HEK293 (cell line): ENCODE results near the gene BAIAP2.

Experiments
- AEBP2 ChIP-seq: fragments of 450-650 bp; formaldehyde crosslinking; IDR thresholded peaks from 2 replicates; pipeline ENCODE4 v1.5.1; 2016; ENCODE audit warnings: missing biosample characterization, missing genetic modification characterization, borderline replicate concordance
- CTCF ChIP-seq: fragments of 450-650 bp; formaldehyde crosslinking; IDR thresholded peaks from 2 replicates; pipeline ENCODE4 v1.5.1; 2016; ENCODE audit warnings: missing biosample characterization, missing genetic modification characterization
- EGR2 ChIP-seq: fragments of 450-650 bp; formaldehyde crosslinking; IDR thresholded peaks from 2 replicates; pipeline ENCODE4 v1.5.1; 2016; ENCODE audit warnings: low read depth, missing biosample characterization, missing genetic modification characterization
- HOXA7 ChIP-seq: sonication (generic); formaldehyde crosslinking; IDR thresholded peaks from 2 replicates; pipeline ENCODE4 v1.8.1; 2022; ENCODE audit warnings: missing genetic modification reagents, borderline replicate concordance
- IKZF3 ChIP-seq: fragments of 450-650 bp; IDR thresholded peaks from 2 replicates; pipeline ENCODE4 v1.5.0; 2018; ENCODE audit warnings: missing biosample characterization, mild to moderate bottlenecking, missing genetic modification characterization, moderate library complexity
- TSHZ1 ChIP-seq: fragments of 450-650 bp; formaldehyde crosslinking; IDR thresholded peaks from 2 replicates; pipeline ENCODE4 v1.5.1; 2016; ENCODE audit warnings: missing biosample characterization, missing genetic modification characterization, borderline replicate concordance
- ZEB2 ChIP-seq: fragments of 450-650 bp; formaldehyde crosslinking; IDR thresholded peaks from 2 replicates; pipeline ENCODE4 v1.5.1; 2016; ENCODE audit warnings: missing biosample characterization, missing genetic modification characterization
- ZFP3 ChIP-seq: fragments of 450-650 bp; formaldehyde crosslinking; IDR thresholded peaks from 2 replicates; pipeline ENCODE4 v1.5.1; 2016; ENCODE audit warnings: low read depth, missing biosample characterization, missing genetic modification characterization
- ZNF132 ChIP-seq: fragments of 450-650 bp; formaldehyde crosslinking; IDR thresholded peaks from 2 replicates; pipeline ENCODE4 v1.5.1; 2017; ENCODE audit warnings: missing biosample characterization, missing genetic modification characterization, borderline replicate concordance
- ZNF148 ChIP-seq: fragments of 450-650 bp; formaldehyde crosslinking; IDR thresholded peaks from 2 replicates; pipeline ENCODE4 v1.5.0; 2017; ENCODE audit warnings: missing biosample characterization, missing genetic modification characterization, borderline replicate concordance
- ZNF169 ChIP-seq: fragments of 450-650 bp; formaldehyde crosslinking; IDR thresholded peaks from 2 replicates; pipeline ENCODE4 v1.5.1; 2016; ENCODE audit warnings: missing biosample characterization, missing genetic modification characterization
- ZNF174 ChIP-seq: fragments of 450-650 bp; formaldehyde crosslinking; IDR thresholded peaks from 2 replicates; pipeline ENCODE4 v1.5.0; 2017; ENCODE audit warnings: missing biosample characterization, mild to moderate bottlenecking, missing genetic modification characterization
- ZNF398 ChIP-seq: fragments of 450-650 bp; formaldehyde crosslinking; IDR thresholded peaks from 2 replicates; pipeline ENCODE4 v1.5.1; 2017; ENCODE audit warnings: missing biosample characterization, missing genetic modification characterization
- ZNF473 ChIP-seq: fragments of 450-650 bp; formaldehyde crosslinking; IDR thresholded peaks from 2 replicates; pipeline ENCODE4 v1.5.1; 2017; ENCODE audit warnings: missing biosample characterization, missing genetic modification characterization

Gene BAIAP2

GRCh38 chr17:81097134-81097942, 62.4 kb downstream of the BAIAP2 start (continued):
- TF ChIP-seq ZNF148 (tag by site-specific recombination), result no peak
- TF ChIP-seq EGR2 (tag by site-specific recombination), result peak; percentile 97
- TF ChIP-seq IKZF3 (tag by site-specific recombination), result no peak
- no peak for TF ChIP-seq ZFP3
- TF ChIP-seq ZEB2 (tag by site-specific recombination), result no peak; the same call in 1 of the 2 replicates
- TF ChIP-seq ZNF174 (tag by site-specific recombination), result no peak
- no peak for TF ChIP-seq ZNF132
- TF ChIP-seq ZNF169 (tag by site-specific recombination), result no peak
- peak; percentile 88 for TF ChIP-seq CTCF (tag by site-specific recombination)
- TF ChIP-seq ZNF473 (tag by site-specific recombination), result no peak
- no peak for TF ChIP-seq AEBP2 (tag by site-specific recombination)
- TF ChIP-seq HOXA7 (CRISPR knock-in tag), result no peak
- peak; percentile 91 for TF ChIP-seq ZNF398 (tag by site-specific recombination)
- TF ChIP-seq TSHZ1 (tag by site-specific recombination), result no peak
